GM19035 (cell line): Measurements from ENCODE around the gene HSD17B8.
"Not testable (repeated sequence)": the region's sequence is repeated elsewhere in the genome, so short reads cannot be mapped to it uniquely, and the experiment has no call there.

Experiments
- ATAC-seq: cut with Tn5 transposase; IDR thresholded peaks from one replicate; pipeline ENCODE4 v1.9.1; 2021; ENCODE audit not compliant: unreplicated experiment

The HSD17B8 gene

DNA sequence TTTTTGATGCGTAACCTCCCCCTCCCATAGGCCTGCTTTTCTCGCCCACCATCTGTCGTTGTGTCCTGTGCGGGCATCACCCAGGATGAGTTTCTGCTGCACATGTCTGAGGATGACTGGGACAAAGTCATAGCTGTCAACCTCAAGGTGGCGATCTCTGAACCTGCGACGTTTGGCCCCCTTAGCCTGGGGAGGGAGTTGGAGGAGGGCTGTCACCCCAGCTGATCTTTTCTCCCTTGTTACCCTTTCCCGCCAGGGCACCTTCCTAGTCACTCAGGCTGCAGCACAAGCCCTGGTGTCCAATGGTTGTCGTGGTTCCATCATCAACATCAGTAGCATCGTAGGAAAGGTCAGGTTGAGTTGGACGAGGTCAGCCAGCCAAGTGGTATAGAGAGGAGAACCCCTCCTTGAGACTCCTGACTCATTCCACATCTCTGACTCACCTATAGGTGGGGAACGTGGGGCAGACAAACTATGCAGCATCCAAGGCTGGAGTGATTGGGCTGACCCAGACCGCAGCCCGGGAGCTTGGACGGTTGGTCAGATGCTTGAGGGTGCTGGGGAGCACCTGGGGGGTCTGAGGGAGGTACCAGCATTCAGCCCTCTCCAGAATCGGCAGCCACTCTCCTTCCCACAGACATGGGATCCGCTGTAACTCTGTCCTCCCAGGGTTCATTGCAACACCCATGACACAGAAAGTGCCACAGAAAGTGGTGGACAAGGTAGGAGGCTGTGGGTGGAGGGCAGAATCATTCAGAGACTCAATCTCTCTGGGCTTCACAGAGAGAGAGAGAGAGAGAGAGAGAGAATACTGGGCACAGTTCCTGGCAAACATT lies 954 bp downstream of the HSD17B8 start:
- ATAC-seq: no peak

DNA sequence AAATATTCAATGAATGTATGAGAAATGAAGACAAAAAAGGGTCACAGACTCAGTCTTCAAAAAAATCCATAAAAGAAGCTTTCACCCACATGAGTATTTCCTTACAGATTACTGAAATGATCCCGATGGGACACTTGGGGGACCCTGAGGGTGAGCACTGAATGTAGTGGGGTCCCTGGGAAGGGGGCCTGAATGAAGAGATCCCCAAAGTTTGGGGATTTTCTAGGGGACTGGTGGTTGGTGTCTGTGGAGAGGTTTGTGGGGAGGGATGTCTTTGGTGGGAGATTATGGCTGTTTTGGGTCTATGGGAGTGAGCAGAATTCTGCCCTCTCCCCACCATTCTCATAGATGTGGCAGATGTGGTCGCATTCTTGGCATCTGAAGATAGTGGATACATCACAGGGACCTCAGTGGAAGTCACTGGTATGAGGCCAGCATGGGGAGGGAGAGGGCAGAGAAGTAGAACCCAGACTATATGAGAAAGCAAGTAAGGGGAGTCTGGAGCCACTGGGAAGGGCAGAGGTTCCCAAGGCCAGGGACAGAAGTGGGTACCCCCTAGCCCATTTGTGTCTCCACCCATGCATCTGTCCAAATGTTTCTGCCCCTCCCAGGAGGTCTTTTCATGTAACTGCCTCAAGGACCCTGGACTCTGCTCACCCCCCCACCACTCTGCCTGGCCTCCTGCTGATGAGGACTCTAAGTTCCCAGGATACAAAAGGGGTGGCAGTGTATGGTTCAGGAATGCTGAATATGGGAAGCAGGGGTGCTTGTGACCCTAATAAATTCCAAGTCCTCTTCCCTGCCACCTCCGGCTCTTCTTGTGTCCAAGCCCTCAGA lies 1.8 kb downstream of the HSD17B8 start:
- ATAC-seq: no peak

GRCh38 chr6:33206864-33207551 lies 2.6 kb downstream of the HSD17B8 start:
- ATAC-seq: no peak

DNA sequence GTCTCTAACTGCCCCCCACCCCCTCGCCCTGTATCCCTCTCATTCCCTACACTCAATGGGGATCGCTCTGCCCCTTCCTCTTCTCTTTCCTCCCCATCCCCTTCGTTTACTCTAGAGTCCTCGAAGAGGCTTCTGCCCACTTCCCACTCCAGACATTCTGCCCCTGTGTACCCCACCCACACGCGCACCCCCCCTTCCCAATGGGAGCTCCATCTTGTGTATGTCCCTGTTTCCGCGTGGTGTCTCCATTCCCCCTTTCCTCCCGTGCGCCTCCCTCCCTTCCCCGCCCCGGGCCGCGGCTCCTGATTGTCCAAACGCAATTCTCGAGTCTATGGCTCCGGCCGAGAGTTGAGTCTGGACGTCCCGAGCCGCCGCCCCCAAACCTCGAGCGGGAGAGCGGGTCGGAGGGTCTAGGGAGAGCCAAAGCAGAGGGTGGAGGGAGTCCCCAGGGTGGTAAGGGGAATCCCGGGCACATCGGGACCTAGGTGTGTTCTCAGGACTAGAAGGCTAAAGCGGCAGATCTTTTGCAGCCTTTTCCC lies 3.2 kb downstream of the HSD17B8 start:
- no peak for ATAC-seq

- peak; percentile 47 for ATAC-seq
Measured at GRCh38 chr6:33208091-33208967, 3.9 kb downstream of the HSD17B8 start, which contains the start of gene RING1. TSS of gene RING1 (plus strand) at chr6:33208500. CDS start at chr6:33208823, 323 bp downstream.

- no peak for ATAC-seq
Measured at GRCh38 chr6:33209856-33210255, 5.4 kb downstream of the HSD17B8 start.

DNA sequence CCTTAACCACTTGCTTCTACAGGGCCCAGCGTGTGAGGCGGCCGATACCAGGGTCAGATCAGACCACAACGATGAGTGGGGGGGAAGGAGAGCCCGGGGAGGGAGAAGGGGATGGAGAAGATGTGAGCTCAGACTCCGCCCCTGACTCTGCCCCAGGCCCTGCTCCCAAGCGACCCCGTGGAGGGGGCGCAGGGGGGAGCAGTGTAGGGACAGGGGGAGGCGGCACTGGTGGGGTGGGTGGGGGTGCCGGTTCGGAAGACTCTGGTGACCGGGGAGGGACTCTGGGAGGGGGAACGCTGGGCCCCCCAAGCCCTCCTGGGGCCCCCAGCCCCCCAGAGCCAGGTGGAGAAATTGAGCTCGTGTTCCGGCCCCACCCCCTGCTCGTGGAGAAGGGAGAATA lies 6.7 kb downstream of the HSD17B8 start:
- ATAC-seq: no peak

GRCh38 chr6:33211666-33212422 lies 7.4 kb downstream of the HSD17B8 start:
- no peak for ATAC-seq

DNA sequence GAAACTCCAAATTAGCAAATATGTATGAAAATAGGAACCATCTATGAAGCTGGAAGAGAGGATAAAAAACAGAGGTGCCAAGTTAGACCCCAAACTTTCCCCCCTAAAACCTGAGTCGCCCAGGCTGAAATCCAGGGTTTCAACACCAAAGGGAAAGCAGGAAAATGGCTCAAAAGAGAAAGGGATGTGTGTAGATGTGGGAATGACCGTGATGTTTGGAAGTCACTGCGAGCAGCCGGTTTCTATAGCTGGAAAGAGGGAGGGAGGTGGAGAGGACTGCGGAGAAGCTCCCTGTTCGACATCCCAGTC lies 8.4 kb downstream of the HSD17B8 start:
- ATAC-seq: no peak

DNA sequence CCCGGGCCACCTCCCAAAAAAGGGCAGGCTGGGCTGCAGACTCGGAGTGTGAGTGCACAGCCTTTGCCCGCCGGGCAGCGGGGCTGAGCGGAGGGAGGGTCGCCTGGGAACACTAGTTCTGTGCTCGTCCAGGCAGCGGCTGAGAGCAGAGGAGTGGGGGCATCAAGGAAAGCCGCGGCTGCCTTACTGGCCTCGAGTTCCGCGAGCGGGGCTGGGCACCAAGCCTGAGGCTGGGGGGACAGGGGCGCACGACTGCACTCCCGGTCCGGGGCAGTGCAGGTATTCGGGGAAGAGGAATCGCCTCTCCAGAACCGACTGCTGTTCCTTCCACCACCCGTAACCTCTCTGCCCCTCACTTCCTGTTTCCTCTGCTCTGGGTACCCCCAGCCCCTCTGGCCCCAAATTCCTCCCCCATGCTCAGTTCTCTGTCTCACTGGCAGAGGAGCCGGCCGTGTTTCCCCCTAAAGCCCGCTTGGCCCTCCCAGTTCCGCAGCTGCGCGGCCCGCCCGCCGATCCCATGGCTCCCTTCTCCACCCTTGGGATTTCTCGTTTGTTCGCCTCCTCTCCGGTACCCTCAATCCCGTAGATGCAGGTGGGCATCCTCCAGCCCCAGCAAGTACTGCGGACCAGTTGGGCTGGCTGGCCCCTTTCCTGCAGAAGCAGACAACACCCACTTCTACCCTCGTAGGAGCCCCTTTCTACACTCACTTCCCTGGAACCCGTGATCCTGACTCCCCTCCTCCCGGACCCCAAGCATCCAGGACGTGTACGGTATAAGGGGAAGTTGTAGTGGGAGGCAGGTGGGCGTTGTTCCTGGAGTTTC lies 8.9 kb downstream of the HSD17B8 start:
- ATAC-seq: no peak

GRCh38 chr6:33213989-33214335 lies 9.5 kb downstream of the HSD17B8 start:
- ATAC-seq: no peak

GRCh38 chr6:33215271-33216116 lies 11.0 kb downstream of the HSD17B8 start:
- no peak for ATAC-seq

GRCh38 chr6:33216117-33216649 lies 11.7 kb downstream of the HSD17B8 start:
- no peak for ATAC-seq

- no peak for ATAC-seq
Measured at GRCh38 chr6:33217246-33217645, 12.8 kb downstream of the HSD17B8 start.

- no peak for ATAC-seq
Measured at GRCh38 chr6:33217681-33218080, 13.2 kb downstream of the HSD17B8 start.

- ATAC-seq: not testable (repeated sequence)
Measured at GRCh38 chr6:33226503-33227120, 22.2 kb downstream of the HSD17B8 start.

- no peak for ATAC-seq
Measured at GRCh38 chr6:33235221-33235634, 30.8 kb downstream of the HSD17B8 start.
